Ishikawa (cell line): ENCODE data around the gene VTN.

ENCODE experiments used
- CEBPB ChIP-seq: IDR thresholded peaks from 2 replicates; pipeline ENCODE4 v1.6.1; 2012
- CREB1 ChIP-seq: IDR thresholded peaks from 2 replicates; pipeline ENCODE4 v1.6.1; 2012; ENCODE audit warnings: low read depth
- EGR1 ChIP-seq: IDR thresholded peaks from 2 replicates; pipeline ENCODE4 v1.6.1; 2012
- EP300 ChIP-seq: IDR thresholded peaks from 2 replicates; pipeline ENCODE4 v1.6.1; 2012; ENCODE audit warnings: borderline replicate concordance
- FOXM1 ChIP-seq: IDR thresholded peaks from 2 replicates; pipeline ENCODE4 v1.6.1; 2012; ENCODE audit warnings: low read depth, borderline replicate concordance
- MAX ChIP-seq: IDR thresholded peaks from 2 replicates; pipeline ENCODE4 v1.6.1; 2012
- NFIC ChIP-seq: IDR thresholded peaks from 2 replicates; pipeline ENCODE4 v1.6.1; 2012
- RAD21 ChIP-seq: IDR thresholded peaks from 2 replicates; pipeline ENCODE4 v1.6.1; 2012; ENCODE audit warnings: low read depth
- REST ChIP-seq: IDR thresholded peaks from 2 replicates; pipeline ENCODE4 v1.6.1; 2012; ENCODE audit warnings: low read depth, mild to moderate bottlenecking
- TAF1 ChIP-seq: IDR thresholded peaks from 2 replicates; pipeline ENCODE4 v1.6.1; 2012; ENCODE audit warnings: low read depth, mild to moderate bottlenecking
- TCF12 ChIP-seq: IDR thresholded peaks from 2 replicates; pipeline ENCODE4 v1.6.1; 2012; ENCODE audit warnings: low read depth
- TEAD4 ChIP-seq: IDR thresholded peaks from 2 replicates; pipeline ENCODE4 v1.6.1; 2012
- YY1 ChIP-seq: IDR thresholded peaks from 2 replicates; pipeline ENCODE4 v1.6.1; 2012; ENCODE audit warnings: low read depth
- ZBTB7A ChIP-seq: IDR thresholded peaks from 2 replicates; pipeline ENCODE4 v1.6.1; 2012; ENCODE audit warnings: low read depth
- TF ChIP-seq, protein P1 (sequence below): IDR thresholded peaks from 2 replicates; pipeline ENCODE4 v1.6.1; 2012

The VTN gene

GRCh38 chr17:28390984-28391383 lies 20.9 kb upstream of the VTN start:
- TF ChIP-seq, protein P1, sequence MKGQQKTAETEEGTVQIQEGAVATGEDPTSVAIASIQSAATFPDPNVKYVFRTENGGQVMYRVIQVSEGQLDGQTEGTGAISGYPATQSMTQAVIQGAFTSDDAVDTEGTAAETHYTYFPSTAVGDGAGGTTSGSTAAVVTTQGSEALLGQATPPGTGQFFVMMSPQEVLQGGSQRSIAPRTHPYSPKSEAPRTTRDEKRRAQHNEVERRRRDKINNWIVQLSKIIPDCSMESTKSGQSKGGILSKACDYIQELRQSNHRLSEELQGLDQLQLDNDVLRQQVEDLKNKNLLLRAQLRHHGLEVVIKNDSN = no peak
- TF ChIP-seq CREB1 (no peak), MAX (no peak), REST (no peak), NFIC (no peak), ZBTB7A (no peak), TEAD4 (no peak), TAF1 (no peak), EP300 (no peak), FOXM1 (no peak), CEBPB (no peak), TCF12 (no peak), RAD21 (no peak), YY1 (no peak)

DNA sequence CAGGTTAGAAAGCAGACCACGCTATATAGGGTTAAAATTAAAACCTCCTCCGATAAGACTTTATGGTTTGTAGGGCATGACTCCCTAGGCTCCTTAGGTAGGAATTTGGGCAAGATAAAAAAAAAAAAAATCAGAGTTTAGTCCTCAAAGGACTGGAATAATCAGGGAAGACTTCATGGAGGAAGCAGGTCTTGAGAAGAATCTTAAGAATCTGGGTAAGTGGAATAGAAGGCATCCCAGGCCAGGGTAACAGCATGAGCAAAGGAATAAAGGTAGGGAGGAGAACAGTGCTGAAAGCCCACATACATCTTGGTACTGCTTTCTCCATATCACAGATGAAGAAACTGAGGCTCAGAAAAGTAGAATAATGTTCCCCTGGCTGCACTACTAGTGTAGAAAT lies 20.5 kb upstream of the VTN start:
- TF ChIP-seq RAD21 (no peak), TEAD4 (no peak), ZBTB7A (no peak), NFIC (no peak), CREB1 (no peak), YY1 (no peak), EP300 (no peak), EGR1 (no peak), TCF12 (no peak), MAX (no peak), FOXM1 (no peak), CEBPB (no peak)
- TF ChIP-seq, protein P1 = no peak

DNA sequence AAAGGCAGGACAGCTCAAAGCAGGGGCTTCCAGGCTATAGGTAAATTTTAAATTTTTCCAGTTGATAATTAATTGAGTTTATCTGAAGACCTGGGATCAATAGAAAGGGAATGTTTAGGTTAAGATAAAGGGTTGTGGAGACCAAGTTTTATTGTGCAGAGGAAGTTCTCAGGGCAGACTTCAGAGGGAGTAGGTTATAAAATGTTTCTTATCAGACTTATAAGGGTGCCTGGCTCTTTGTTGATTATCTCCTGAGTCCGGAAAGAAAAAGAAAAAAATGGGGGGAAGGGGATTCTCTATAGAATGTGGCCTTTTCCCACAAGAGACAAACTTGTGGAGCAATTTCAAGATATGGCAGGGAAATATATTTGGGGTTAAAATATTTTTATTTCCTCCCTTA lies 20.0 kb upstream of the VTN start:
- TF ChIP-seq MAX = no peak
- TF ChIP-seq TEAD4 = no peak
- no peak for TF ChIP-seq TCF12
- no peak for TF ChIP-seq CREB1
- TF ChIP-seq YY1 = no peak
- no peak for TF ChIP-seq EP300
- TF ChIP-seq CEBPB = no peak
- TF ChIP-seq ZBTB7A = no peak
- TF ChIP-seq TAF1 = no peak
- TF ChIP-seq EGR1 = no peak
- no peak for TF ChIP-seq REST
- no peak for TF ChIP-seq FOXM1
- no peak for TF ChIP-seq RAD21
- TF ChIP-seq, protein P1 = no peak

- TF ChIP-seq, protein P1 = no peak
- no peak for TF ChIP-seq EP300
- no peak for TF ChIP-seq ZBTB7A
- no peak for TF ChIP-seq YY1
- no peak for TF ChIP-seq EGR1
Observed at GRCh38 chr17:28388106-28388505, 18.0 kb upstream of the VTN start.

- TF ChIP-seq TAF1 = no peak
Observed at GRCh38 chr17:28386391-28386790, 16.3 kb upstream of the VTN start.

GRCh38 chr17:28385406-28385805 lies 15.3 kb upstream of the VTN start:
- TF ChIP-seq TEAD4 (no peak), MAX (no peak), CREB1 (no peak), TCF12 (no peak), REST (no peak), RAD21 (no peak), EGR1 (no peak), FOXM1 (no peak), TAF1 (no peak), ZBTB7A (no peak), YY1 (no peak)
- TF ChIP-seq, protein P1 = no peak
